WERI-Rb-1 (cell line): ENCODE data around the gene MDP1.

Source experiments
- DNase-seq: peaks from one replicate; pipeline ENCODE4 v3.0.0-alpha.2; 2020
- H3K27ac ChIP-seq: fragments of 250-450 bp; sonication (Bioruptor Pico); 2 replicates; pipeline ENCODE4 v1.5.1; 2020; ENCODE audit warnings: mild to moderate bottlenecking, moderate library complexity
- H3K27me3 ChIP-seq: fragments of 250-450 bp; sonication (Bioruptor Pico); 2 replicates; pipeline ENCODE4 v1.5.1; 2021; ENCODE audit warnings: mild to moderate bottlenecking, low read depth, moderate library complexity; ENCODE audit not compliant: insufficient read depth, severe bottlenecking
- H3K36me3 ChIP-seq: fragments of 250-450 bp; sonication (Bioruptor Pico); 2 replicates; pipeline ENCODE4 v1.5.1; 2020; ENCODE audit warnings: mild to moderate bottlenecking, moderate library complexity
- H3K4me3 ChIP-seq: 2 replicates; pipeline ENCODE4 v1.5.1; 2011; ENCODE audit warnings: low read depth, mild to moderate bottlenecking, control low read depth, low read length
- H3K9me3 ChIP-seq: fragments of 250-450 bp; sonication (Bioruptor Pico); 2 replicates; pipeline ENCODE4 v1.5.1; 2021; ENCODE audit warnings: mild to moderate bottlenecking, moderate library complexity; ENCODE audit not compliant: severe bottlenecking
- CTCF ChIP-seq: IDR thresholded peaks from 2 replicates; pipeline ENCODE4 v1.5.1; 2011; ENCODE audit warnings: low read depth, mild to moderate bottlenecking, control low read depth, inconsistent platforms, low read length

Gene MDP1

DNA sequence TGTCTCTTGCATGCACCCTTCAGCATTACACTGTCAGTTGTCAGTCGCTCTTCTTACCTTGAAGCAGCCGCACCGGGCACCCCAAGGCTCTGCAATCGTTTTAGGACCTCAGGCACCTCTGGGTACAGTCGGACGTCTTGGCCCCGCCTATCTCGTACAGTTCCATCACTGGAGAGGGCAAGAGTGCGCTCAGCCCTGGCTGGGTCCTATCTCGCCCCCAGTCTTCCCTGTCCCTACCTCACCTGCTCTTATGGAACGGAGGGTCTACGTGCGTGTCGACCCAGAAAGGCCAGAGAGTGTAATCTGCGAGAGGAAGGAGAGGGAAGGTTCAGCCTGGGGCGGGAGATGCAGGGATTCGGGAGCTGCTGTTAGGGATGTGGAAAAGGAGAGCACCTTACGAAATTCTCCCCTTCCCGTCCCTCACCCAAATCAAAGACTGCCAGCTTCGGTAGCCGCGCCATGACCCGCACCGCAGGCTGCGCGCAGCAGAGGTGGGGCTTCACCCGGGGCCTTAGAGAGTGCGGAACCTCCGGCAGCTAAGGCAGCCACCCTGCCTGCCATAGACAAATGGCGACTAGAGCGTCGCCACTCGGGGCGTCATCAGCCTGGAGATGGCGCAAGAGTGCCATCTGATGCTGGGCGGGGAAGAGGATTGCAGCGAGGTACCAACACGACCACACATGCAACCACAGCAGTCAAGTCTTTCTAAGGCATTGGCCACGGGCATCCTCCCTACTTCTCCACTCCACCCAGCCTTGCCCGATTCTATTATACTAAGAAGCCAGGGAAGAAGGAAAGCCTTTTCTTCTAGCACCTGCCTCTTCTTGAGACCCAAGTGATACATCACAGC lies at the start of gene MDP1:
TSS of gene MDP1 (minus strand) at position 572 of the 850 bp plus-strand sequence. CDS start at position 461, 111 bp downstream.
- no peaks in the 10 kb centered on the region for H3K9me3 ChIP-seq
- H3K36me3 ChIP-seq: peaks cover 2% of the 10 kb centered on the region; the same call in 1 of the 2 replicates
- peak within 1 kb of the TSS; percentile 81 for H3K27ac ChIP-seq
- peak; percentile 89 for TF ChIP-seq CTCF
- no peaks in the 10 kb centered on the region for H3K27me3 ChIP-seq
- peak; percentile 85 for DNase-seq
- H3K4me3 ChIP-seq: peak within 1 kb of the TSS; percentile 91

GRCh38 chr14:24264298-24264697 lies 48.4 kb upstream of the MDP1 start:
- no peaks in the 10 kb centered on the region for H3K36me3 ChIP-seq
- no peaks in the 10 kb centered on the region for H3K9me3 ChIP-seq
- H3K27ac ChIP-seq: peak overlapping the region; percentile 39
- H3K4me3 ChIP-seq: no peak overlapping the region
- no peaks in the 10 kb centered on the region for H3K27me3 ChIP-seq
- no peak for DNase-seq
- TF ChIP-seq CTCF: no peak

DNA sequence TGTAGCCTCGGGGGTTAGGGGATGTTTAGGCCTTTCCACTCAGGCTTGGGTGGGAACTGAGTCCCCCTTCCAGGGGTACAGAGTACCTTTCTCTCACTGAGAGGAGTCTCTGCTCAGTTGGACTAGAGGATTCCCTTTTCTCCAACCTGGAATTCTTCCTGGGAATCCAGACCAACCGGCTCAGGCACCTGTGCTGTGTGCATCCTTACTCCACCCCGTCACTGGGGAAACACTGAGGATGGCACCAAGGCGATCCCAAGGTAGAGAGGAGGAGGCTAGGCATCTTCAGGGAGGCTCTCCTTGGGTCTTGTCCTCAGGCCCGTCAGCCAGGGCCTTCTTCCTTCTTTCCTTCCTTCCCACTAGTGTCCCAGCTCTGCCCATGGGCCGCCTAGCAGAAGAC lies 48.0 kb upstream of the MDP1 start:
- no peak for DNase-seq
- Histone ChIP-seq H3K27me3 (no peaks in the 10 kb centered on the region), H3K27ac (peak overlapping the region; percentile 39), H3K36me3 (no peaks in the 10 kb centered on the region), H3K9me3 (no peaks in the 10 kb centered on the region), H3K4me3 (no peak overlapping the region)
- TF ChIP-seq CTCF: no peak

- DNase-seq: peak; percentile 27
- Histone ChIP-seq H3K27me3 (no peaks in the 10 kb centered on the region), H3K4me3 (no peak within 1 kb of the TSS), H3K9me3 (no peaks in the 10 kb centered on the region), H3K27ac (peak within 1 kb of the TSS; percentile 39), H3K36me3 (no peaks in the 10 kb centered on the region)
- TF ChIP-seq CTCF: no peak
Measured at GRCh38 chr14:24262821-24263733, 47.2 kb upstream of the MDP1 start, which contains the start of gene TGM1. TGM1 (minus strand) TSS chr14:24263177; CDS start chr14:24262352, 825 bp downstream.

- H3K4me3 ChIP-seq: no peak overlapping the region
- no peak for DNase-seq
- H3K36me3 ChIP-seq: no peaks in the 10 kb centered on the region
- TF ChIP-seq CTCF: no peak
- no peak overlapping the region for H3K27ac ChIP-seq
- no peaks in the 10 kb centered on the region for H3K27me3 ChIP-seq
- H3K9me3 ChIP-seq: no peaks in the 10 kb centered on the region
Measured at GRCh38 chr14:24261969-24262327, 46.1 kb upstream of the MDP1 start.
